HG03565 (cell line): ENCODE measurements around the gene GNG7.
"Not testable (repeated sequence)": the region's sequence is repeated elsewhere in the genome, so short reads cannot be mapped to it uniquely, and the experiment has no call there.

Experiments
- ATAC-seq: cut with Tn5 transposase; IDR thresholded peaks from one replicate; pipeline ENCODE4 v1.9.1; 2021; ENCODE audit warnings: mild to moderate bottlenecking, moderate library complexity; ENCODE audit not compliant: unreplicated experiment

The GNG7 gene

DNA sequence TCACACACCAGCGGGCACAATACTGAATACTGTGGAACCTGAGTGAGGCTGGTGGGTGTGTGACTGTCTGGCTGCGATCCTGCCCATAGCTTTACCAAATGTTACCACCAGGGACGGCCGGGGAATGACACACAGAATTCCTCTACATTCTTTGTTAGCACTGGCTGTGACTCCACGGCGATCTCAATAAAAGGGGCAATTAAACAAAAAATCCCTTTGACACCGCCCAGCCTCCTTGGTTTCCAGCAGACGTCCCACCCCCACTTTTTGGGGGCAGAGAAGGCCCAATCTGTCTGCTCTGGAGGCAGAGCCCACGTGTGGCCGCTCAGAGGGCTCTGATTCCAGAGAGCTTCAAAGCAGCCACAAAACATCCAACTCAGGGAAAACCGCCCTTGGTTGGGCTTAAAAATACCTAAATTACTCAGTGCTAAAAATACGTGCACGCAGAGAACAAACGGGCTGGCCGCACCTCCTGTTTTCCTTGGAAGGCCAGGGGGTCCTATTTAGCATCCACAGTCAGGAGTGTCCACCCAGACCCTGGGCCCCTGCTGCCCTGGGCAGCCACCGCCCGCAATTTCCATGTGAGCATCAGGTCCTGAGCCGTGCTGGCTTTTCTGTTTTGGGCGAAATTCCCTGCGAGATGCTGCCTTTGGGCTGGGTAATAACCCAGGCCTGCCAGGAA lies 178.7 kb downstream of the GNG7 start:
- ATAC-seq = no peak

DNA sequence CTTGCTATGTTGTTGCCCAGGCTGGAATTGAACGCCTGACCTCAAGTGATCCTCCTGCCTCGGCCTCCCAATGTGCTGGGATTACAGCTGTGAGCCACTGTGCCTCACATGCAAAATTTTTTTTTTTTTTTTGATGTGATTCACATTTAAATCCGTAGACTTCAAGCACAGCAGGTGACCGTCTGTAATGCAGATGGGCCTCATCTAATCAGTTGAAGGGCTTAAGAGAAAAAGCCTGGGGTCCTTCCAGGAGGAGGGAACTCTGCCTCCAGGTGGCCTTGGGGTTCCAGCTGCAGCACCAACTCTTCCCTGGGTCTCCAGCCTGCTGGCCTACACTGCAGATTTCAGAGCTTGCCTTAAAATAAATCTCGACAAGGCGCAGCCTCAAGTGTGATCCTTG lies 183.0 kb downstream of the GNG7 start:
- ATAC-seq = no peak

DNA sequence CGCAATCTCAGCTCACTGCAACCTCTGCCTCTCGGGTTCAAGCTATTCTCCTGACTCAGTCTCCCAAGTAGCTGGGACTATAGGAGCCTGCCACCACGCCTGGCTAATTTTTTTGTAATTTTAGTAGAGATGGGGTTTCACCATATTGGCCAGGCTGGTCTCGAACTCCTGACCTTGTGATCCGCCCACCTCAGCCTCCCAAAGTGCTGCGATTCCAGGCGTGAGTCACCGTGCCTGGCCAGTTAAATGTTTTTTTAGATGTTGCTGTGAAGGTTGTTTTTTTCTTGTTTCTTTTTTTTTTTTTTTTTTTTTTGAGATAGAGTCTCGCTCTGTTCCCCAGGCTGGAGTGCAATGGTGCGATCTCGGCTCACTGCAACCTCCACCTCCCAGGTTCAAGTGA lies 183.6 kb downstream of the GNG7 start:
- not testable (repeated sequence) for ATAC-seq

DNA sequence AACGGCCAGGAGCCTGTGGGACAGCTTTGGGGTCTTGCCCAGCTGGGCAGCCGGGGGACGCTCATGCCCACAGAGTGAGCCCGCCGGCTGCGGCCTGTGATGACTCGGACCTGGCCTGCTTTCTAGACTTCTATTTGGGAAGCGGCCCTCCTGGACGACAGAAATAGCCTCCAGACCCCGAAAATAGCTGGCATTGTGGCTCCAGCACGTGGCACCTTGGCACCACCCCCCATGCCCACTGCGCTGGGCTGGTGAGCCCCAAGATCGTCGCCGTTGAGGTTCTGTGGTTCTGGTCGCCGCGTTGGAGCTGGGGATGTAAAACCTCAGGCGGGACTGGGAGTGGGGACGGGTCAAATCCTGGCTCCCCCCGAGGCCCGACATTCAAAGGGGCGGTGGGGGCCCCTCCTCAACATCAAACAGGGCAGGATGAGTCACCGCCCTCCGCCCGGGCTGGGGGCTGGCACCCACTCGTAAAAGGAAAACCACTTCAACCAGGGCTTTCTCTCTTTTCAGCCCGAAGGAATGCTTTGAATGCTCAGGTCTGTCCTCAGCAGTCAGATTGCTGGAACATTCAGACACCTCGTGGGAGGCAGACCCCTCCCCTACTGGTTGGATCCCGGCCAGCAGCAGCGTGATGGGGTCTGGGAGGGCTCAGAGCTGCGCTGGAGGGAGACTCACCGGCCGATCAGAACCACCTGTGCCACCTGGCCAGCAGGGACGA lies 184.5 kb downstream of the GNG7 start:
- ATAC-seq = no peak

DNA sequence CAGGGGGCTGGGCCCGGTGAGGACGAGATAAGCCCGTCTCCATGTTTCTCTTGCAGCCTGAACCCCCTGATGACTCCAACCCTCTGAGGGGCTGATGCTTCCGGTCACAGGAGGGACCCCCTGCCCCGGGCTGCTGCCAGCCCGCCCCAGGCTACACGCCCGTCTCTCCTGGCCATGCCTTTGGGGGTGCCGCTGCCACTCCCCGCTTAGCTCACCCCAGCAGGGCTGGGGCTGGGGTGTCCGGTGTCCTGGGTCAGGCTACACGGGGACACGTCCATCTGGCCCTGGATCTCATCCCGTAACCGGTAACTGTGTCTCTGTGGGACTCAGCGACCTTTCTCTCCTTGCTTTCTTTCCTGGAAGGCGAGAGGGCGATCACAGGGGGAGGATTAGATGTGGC lies 185.8 kb downstream of the GNG7 start:
- ATAC-seq = no peak

DNA sequence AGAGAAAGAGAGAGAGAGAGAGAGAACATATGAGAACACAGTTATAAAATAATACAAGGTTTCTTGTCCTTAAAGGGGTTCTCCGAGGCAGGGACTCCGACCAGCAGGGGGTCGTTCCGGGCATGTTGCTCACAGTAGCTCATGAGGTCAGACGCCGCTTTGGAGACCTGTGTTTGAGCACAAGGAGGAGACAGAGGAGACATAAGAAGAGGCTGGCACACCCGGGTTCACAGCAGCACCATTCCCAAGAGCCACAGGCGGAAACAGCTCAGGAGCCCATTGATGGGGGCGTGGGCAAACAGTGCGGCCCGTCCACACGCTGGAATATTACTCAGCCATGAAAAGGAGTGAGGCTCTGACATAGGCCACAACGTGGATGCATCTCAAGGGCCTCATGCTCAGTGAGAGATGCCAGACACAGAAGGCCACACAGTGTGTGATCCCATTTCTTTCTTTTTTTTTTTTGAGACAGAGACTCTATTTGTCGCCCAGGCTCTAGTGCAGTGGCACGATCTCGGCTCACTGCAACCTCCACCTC lies 187.4 kb downstream of the GNG7 start:
- ATAC-seq = no peak

DNA sequence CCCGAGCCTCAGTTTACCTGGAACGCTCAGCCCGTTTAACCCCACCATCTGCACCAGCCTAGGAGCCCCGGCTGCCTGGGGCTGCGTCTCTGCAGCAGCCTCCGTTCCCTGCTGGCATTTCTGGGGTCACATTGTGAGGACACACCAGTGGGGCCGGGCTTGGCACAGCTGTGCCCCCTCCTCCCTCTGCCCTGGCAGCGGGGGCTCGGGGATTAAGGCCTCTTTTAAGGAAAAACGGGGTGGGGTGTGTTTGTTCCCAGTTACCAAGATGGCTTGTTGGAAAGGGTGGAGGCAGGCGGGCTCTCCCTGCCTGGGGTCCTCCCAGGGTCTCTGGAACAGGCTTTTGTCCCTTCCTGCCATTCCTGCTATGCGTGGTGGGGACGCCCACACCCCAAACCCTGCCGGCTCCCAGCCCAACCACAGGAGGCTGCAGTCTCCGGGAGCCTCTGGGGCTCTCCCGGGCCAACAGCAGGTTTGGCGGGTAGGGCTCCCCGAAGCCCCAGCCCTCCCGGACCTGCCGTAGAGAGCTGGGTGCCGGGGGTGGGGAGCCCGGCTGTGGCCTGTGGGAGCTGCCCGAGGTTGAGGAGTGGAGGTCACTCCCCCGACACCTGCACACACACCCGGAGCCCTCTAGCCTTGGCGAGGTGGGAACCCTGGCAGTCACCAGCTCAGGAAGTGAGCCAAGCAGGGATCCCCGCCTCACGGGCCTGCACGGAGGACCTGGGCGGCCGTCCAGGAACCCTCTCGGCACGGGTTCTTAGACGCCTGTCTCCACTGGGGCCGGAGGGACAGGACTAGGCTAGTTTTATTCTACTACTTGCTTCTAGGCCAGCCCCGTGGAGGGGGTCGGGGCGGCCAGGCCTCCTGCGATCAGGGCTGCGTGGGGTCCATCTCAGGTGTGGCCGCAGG lies 189.7 kb downstream of the GNG7 start:
- no peak for ATAC-seq

DNA sequence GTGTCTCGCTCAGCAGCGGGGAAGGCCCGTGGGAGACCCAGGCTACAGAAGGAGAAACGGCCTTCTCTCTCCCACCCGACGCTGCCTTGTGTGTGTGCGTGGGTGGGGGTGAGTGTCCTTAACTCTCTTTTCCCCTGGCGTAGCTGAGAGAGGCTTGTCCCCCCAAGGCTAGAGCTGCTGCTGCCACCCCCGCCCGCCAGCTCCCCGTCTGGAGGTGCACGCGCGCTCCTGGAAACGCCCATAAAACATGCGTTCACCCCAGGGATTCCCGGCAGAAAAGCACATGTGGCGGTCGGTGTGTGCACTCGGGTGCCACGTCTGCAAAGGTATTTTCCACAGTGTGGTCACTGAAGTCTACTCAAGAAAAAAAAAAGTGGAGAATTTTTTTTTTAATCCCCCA lies 190.5 kb downstream of the GNG7 start:
- no peak for ATAC-seq

DNA sequence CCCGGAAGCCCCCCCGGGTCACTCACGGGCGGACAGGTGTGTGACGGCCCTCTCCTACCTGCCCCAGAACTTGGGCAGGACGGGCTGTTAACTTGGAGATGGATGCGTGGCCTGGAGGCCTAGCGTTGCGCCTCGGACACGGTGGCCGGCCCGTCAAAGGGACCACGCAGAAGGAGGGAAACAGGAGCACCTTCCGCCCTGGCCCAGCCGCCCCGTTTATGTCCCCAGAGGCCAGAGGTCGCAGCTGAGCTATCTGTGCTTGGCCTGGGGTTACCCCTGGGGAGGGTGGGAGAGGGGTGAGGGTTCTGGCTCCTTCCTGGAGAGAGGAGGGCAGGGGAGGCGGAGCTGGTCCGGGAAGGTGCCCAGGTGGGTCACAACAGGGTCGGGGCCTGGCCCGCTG lies 190.9 kb downstream of the GNG7 start:
- no peak for ATAC-seq

DNA sequence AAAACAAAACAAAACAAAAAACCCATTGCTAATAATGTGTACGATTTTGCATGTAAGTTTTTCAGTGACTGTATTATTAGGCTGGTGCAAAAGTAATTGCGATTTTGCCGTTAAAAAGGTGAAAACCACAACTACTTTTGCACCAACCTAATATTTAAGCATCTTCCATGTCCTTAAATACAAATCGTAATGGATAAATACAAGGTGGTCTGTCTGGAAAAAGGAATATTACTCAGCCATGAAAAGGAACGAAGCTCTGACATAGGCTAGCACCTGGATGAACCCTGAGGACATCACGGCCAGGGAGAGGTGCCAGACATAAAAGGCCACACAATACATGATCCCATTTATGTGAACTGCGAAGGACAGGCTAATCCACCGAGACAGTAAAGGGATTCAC lies 193.4 kb downstream of the GNG7 start:
- no peak for ATAC-seq

DNA sequence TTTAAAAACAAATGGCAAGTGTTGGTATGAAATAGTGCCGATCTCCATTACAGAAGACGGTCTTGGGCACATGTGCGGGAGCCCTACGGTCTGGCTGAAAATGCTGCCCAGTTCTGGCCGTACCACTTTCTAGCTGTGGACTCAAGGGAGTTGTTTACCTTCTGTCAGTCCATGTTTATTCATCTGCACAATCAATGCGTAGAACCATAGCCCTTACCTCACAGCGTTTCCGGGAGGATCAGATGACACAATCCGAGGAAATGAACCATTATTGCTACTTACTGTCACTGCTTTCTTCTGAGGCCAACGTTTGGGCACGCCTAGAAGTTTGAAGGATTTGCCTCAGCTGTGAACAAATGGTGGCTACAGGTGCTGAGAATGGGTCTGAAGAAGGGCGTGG lies 195.4 kb downstream of the GNG7 start:
- ATAC-seq = no peak

DNA sequence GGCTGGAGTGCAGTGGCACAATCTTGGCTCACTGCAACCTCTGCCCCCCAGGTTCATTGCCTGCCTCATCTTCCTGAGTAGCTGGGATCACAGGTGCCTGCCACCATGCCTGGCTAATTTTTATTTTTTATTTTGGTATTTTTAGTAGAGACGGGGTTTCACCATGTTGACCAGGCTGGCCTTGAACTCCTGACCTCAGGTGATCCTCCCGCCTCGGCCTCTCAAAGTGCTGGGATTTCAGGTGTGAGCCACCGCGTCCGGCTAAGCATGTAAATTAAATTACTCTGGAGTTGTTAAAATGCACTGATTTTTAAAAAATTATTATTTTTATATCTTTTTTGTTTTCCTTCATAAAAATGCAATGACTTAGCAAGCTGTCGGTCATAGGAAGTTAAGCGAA lies 195.8 kb downstream of the GNG7 start:
- not testable (repeated sequence) for ATAC-seq

DNA sequence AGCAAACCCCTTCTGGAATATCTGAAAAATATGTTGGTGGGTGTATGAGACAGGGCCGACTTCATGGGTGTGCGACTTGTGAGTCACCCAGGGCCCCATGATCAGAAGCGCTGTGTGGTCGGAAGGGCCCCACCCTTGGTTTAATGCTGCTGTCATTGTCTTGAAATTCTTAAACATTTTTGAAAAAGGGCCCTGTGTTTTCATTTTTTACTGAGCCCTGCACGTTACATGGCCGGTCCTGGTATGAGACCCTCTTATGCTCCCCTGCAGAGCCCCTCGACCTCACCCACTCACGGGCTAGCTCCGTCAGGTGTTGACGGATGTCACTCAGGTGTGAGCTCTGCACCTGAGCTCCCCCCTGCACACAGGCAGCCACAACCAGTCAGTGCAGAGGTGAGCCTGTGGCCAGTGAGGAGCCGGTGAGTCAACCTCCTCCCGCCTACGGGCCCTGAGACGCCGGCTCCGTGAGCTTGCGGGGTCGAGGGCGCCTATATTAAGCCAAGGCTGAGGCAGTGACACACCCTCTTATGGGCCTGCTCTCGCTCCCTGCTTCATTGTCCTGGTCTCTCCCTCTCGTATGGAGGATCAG lies 198.9 kb downstream of the GNG7 start:
- no peak for ATAC-seq

DNA sequence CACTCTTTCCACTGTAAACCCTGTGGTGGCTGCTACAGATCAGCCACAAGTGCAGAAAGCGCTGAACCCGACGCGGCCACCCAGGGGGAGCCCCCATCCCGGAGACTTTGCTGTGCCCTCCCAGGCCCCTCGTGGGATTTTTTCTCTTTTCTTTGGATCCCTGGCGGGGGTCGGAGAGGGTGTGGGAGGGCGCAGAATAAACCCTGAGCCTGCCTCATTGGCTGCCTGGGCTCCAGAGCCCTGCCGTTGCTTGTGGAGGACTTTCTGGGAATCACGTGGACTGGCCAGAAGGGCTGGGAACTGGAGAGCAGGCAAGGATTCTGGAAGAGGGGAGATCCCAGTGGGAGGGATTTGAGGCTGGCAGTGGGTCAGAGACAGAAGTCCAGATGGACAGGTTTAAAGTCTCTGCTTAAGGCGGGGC lies 201.6 kb downstream of the GNG7 start:
- ATAC-seq = no peak

DNA sequence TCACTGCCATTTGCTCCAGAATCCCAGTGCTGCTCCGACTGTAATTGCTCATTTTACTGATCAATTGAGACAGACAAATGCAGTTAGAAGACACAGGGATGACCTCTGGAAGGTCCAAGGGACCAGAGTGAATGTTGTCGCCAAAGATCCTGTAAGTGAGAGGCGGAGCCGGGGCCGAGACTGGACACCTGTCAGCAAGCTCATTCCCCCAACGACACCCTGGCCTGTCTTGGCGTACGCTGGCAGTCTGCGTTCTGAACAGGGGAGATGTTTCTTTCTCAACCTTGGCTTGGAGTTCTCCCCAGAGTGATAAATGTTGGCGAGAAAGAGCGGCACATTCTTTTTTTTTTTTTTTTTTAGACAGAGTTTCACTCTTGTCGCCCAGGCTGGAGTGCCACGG lies 202.3 kb downstream of the GNG7 start:
- no peak for ATAC-seq

DNA sequence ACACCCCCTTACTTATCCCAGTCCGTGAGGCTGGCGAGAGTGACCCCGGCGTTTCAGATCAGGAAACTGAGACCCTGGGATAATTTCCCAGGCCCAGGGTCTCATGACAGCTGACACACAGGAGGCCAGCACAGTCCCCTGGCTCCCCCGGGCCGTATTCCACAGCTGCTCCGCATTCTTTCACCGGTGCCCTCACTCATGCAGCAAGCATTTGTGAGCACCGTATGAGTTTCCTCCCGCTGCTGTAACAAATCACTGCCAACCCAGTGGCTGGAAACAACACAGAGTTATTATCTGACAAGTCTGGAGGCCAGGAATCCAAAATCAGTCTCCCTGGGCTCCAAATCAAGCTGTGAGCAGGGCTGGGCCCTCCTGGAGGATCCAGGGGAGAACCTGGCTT lies 205.3 kb downstream of the GNG7 start:
- ATAC-seq = no peak

DNA sequence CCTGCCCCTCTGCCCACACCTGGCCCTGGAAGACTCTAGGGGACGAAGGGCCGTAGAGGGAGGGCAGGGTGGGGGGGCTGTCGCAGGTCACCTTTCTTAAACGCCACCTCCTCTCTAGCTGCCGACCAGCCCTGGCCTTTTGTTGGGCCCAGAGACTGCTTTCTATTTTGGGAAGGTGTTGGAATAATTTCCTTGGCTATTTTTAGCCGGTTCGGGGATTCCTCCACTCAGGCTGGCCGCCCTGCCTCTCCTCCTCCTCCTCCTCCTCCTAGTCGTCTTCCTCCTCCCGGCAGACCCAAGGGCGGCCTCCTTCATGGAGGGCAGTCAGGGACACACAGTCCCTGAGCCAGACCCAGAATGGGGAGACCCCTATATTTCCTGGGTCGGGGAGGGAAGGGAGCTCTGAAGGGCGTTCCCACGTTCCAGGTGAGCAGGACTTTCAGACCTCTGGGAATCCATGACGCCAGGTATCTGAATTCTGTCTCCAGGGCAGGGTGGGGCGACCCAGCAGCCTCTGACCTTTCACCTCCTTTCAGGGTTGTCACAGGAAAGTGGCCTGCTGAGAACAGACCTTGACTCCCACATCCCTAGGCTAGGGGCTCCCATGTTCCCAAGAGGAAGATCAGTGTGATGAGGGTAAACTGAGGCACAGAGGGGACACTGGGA lies 206.7 kb downstream of the GNG7 start:
- ATAC-seq = no peak

DNA sequence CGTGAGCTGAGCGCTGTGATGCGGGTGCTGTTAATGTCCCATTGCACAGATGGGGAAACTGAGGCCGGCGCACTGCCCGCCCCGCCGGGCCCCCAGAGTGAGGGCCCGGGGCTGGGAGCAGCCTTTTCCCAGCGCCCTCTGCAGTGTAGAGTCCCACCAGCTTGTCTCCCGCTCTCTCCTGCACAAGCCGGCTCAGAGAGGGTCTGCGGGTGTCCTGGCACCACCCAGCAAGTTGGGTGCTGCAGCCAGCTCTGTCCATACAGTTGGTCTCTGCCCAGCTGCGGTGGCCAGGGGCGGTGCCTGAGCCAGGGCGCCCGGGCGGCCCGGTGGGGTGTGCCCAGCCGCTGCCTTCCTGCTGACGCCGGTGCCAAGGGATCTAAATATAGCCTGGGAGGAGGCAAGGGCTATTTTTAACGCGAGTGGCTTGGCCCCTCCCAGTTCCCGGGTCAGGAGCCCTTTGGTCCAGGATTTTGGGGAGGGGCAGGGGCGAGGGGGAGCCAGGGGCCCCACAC lies 207.3 kb downstream of the GNG7 start:
- ATAC-seq = no peak

DNA sequence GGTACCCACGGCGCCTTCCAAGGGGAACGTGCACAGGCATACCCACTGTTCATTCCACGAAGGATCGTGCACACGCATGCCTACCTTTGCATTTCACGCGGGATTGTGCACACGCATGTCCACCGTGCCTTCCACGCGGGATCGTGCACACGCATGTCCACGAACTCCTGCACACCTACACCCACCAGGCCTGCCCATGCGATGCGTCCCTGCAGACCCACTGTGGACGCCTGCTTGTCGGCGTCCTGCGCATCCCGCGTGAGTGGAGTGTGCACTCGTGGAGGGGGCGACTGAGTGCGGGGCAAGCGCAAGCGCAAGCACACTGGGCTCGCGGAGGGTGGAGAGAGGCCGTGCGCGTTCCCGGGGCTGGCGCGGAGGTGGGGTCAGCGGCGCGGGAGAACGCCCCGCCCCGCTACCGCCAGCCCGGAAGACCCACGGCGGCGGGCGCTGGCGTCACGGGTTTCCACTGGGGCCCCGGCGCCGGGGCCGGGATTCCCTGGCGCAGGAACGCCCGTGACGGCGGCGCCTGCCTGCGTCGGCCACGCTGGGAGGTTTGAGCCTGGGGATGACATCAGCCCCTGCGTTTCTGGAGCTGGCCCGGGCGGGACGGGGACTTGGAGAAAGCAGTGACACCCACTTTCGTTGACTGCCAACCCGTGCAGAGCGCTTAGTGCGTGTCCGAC lies 207.9 kb downstream of the GNG7 start:
- no peak for ATAC-seq

DNA sequence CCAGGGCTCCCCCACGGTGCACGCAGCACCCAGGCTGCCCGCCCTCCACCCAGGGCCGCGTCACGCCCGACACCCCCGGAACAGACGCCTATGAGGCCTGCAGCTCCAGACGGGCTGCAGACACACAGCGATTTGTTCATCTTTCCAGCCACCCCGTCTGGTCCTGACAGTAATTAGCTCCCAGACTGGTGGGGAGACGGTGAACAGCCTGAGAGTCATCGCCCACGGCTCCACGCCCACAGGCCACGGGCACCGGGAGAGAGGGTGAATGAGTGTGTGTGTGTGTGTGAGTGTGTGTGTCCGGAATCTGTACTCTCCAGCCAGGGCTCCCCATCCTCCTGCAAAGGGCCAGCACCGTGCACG lies 208.4 kb downstream of the GNG7 start:
- no peak for ATAC-seq
